GM12892 (cell line): Measurements from ENCODE around the gene FARP2.

Experiments
- DNase-seq: peaks from one replicate; pipeline ENCODE4 v3.0.0; 2011; ENCODE audit not compliant: insufficient read length
- FAIRE-seq: peaks from 2 replicates; lab custom pipeline; 2011; peaks lifted over from hg19 to GRCh38; lab: Jason Lieb, UNC
- POLR2A ChIP-seq: IDR thresholded peaks from 2 replicates; pipeline ENCODE4 v1.6.1; 2011; ENCODE audit warnings: low read depth, low read length, control low read depth
- POLR2AphosphoS5 ChIP-seq: IDR thresholded peaks from 2 replicates; pipeline ENCODE4 v1.6.1; 2011; ENCODE audit warnings: low read depth, low read length, control low read depth
- TAF1 ChIP-seq: IDR thresholded peaks from 2 replicates; pipeline ENCODE4 v1.6.1; 2011; ENCODE audit warnings: low read depth, mild to moderate bottlenecking, control low read depth, low read length, borderline replicate concordance

Gene FARP2

GRCh38 chr2:241491549-241492173, 135.6 kb downstream of the FARP2 start:
- TF ChIP-seq POLR2AphosphoS5: no peak
- no peak for TF ChIP-seq TAF1
- no peak for TF ChIP-seq POLR2A
- FAIRE-seq (no peak), DNase-seq (no peak)

DNA sequence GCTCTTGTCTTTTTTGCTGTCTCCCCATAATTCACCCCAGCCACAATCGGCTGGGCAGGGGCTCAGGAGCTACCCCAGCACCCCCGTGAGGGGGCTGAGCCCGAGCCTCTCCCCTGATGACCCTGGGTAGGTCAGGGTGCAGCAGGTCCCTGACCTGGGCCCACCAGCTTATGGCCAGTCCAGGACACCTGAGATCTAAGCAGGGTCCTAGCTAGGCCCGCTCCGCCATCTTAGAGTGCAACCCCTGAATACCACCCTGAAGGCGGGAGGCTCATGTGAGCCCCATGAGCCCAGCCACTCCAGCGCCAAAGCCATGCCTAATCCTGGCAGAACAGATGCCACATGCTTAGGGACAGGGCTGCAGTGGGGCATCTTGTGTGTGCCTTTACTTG, 136.1 kb downstream of the FARP2 start:
- DNase-seq (no peak), FAIRE-seq (no peak)
- TF ChIP-seq TAF1 (no peak), POLR2A (no peak), POLR2AphosphoS5 (no peak)

DNA sequence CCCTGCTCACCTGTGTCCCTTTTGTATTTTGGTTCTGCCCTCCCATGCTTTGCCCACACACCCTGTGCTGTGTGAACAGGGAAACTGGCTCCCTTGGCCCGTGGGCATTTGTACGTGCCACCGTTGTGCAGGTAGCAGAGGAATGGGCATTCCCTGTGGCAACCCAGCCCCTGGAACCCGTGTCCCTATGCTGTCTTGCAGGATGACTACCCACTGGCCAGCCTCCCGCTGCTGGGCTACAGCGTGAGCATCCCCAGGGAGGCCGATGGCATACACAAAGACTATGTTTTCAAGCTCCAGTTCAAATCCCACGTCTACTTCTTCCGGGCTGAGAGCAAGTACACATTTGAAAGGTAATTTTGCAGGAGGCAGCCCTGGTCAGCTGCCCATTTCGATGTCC, 137.0 kb downstream of the FARP2 start:
- DNase-seq (no peak), FAIRE-seq (no peak)
- TF ChIP-seq TAF1 (no peak), POLR2A (no peak), POLR2AphosphoS5 (no peak; the same call in 1 of the 2 replicates)

- FAIRE-seq: no peak
- no peak for TF ChIP-seq TAF1
- no peak for TF ChIP-seq POLR2AphosphoS5
- no peak for TF ChIP-seq POLR2A
- DNase-seq: no peak
These were observed 138.3 kb downstream of the FARP2 start for GRCh38 chr2:241494311-241494908.

DNA sequence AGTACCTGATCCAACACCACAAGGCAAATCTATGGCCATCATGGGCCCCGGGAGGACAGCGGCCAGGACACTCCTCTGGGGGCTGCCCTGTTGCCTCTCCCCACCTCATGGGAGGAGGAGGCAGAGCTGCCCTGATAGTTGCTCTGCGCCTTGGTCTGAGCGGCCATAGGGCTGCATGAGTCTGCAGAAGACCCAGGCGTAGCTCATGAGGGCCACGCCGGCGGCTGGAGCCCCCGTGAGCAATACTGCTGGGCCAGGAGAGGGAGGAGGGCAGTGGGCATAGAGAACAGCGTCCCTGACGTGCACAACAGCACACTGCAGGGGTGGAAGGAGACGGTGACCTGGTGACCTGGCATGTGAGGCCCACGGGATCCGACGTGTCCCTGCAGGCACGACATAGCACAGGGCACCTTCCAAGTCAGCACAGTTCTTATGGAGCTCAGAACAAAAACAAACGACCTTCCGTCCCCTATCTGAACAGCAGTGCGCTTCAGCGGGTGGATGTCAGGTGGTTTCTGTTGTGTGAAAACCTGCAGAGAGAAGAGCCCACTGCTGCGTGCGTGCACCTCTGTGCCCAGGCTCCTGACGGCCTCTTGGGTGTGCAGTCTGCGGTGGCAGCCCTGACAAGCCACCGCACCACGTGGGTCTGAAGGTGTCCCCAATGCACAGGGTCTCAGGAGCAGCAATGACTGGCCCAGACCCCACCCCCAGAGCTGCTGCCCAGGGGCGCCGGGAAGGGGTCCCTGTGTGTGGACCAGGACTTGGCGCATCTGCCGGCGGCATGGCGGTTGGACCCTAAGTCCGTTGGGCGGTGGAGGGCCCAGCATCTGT, 139.3 kb downstream of the FARP2 start:
- no peak for DNase-seq
- FAIRE-seq: no peak
- no peak for TF ChIP-seq POLR2A
- no peak for TF ChIP-seq TAF1
- TF ChIP-seq POLR2AphosphoS5: no peak

DNA sequence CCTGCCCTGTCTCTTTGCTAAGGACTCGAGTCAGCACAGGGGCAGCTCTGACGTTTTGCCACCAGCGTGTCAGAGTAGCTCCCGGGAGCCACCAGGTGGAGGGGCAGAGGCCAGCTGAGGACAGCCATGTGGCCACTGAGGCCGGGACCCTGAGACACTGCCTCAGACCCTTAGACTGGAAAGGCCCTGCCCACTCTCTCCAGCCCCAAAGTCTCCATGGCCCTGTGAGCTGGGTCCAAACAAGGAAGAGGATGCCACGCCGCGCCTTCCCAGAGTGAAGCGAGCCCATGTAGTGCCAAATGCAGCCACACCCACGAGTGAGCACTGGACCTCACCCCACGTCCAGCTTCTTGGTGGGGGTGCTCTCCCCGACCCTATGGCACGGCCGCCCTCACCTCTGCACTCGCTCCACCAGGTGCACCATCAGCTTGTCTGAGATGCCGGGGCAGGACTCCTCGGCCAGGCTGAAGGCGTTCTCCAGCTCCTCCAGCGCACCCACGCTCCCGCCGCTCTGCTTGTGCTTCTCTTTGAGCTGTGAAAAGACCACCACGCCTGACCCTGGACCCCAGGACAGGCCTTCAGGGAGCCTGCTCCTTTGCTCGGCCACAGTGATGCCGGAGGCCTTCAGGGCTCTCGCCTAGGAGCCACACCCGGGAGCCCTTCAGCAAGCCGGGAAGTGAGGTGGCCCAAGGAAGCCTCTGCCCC, 140.1 kb downstream of the FARP2 start:
- TF ChIP-seq TAF1 (no peak), POLR2AphosphoS5 (no peak), POLR2A (no peak)
- DNase-seq: no peak
- no peak for FAIRE-seq

DNA sequence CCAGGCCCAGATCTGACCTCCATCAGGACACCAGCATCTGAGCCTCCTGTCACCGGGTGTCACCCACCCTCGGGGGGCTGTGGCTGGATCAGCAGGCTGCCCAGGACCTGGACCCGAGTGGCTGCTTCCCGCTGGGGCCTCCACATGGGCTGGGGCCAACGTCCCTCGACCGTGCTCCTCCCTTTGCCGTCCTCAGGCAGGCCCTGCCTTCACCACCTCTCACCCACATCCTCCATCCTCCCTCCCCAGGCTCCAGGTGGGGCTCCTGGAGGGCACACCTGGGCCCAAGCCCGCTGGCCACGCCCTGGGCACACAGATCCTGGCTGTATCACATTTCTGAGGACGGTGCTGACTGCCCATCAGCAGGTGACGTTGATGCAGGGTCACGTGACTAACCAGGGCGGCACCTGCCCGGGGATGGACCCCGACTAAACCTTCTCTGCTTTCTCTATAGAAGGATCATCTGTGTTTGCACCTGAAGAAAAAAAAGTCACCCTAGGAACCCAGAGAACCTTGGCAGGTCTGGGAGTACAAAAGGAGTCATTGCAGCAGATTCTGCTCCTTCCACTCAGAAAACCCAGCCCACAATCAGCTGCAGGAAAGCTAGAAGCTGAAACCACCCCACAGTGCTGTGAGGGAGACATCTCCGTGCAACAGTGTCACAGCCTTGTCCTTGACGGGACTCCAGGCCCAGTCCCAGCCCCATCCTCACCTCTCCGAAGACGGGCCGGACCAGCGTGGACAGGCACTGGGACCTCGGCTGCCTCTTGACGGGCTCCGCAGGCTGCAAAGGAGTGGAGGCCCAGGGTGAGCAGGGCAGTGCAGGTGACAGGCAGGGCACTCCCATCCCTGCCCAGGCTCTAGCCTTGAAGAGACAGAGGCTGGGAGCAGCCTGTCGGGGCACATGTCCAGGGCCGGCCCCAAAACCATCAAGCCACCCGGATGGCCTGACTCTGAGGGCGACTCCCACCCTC, 141.1 kb downstream of the FARP2 start:
- DNase-seq: no peak
- FAIRE-seq: no peak
- TF ChIP-seq TAF1: no peak
- TF ChIP-seq POLR2AphosphoS5: no peak
- TF ChIP-seq POLR2A: no peak

GRCh38 chr2:241498115-241499070, 142.3 kb downstream of the FARP2 start:
- FAIRE-seq (no peak), DNase-seq (no peak)
- no peak for TF ChIP-seq POLR2A
- TF ChIP-seq POLR2AphosphoS5: no peak
- no peak for TF ChIP-seq TAF1

- DNase-seq (no peak), FAIRE-seq (no peak)
These were observed 143.3 kb downstream of the FARP2 start for GRCh38 chr2:241499146-241499965.

More at GRCh38 chr2:241499146-241499965, 143.3 kb downstream of the FARP2 start:
- TF ChIP-seq POLR2A (no peak), POLR2AphosphoS5 (no peak), TAF1 (no peak)
